Measurements from ENCODE around the gene MB21D2. TPM values are rescaled to one million over a fixed set of nuclear protein-coding genes. Genes with fewer than 3 reads are reported as not detected.
A peak's percentile ranks its signal among the peaks of the same experiment; 100 is the strongest.

MB21D2 gene
- total RNA-seq, 1 experiment from 2014 or later = 23.8 TPM

- no peak overlapping the region for H3K4me3 ChIP-seq
- H3K36me3 ChIP-seq = no peaks in the 10 kb centered on the region
- no peak for DNase-seq
- H3K9me3 ChIP-seq = no peaks in the 10 kb centered on the region
- no peaks in the 10 kb centered on the region for H3K27me3 ChIP-seq
Observed at GRCh38 chr3:192884777-192885773, 32.6 kb downstream of the MB21D2 start.

- Histone ChIP-seq H3K4me3 (no peak overlapping the region), H3K36me3 (no peaks in the 10 kb centered on the region)
- no peak for DNase-seq
Observed at GRCh38 chr3:192883512-192883911, 34.1 kb downstream of the MB21D2 start.

GRCh38 chr3:192881159-192881786 is 36.4 kb downstream of the MB21D2 start:
- Histone ChIP-seq H3K27me3 (no peaks in the 10 kb centered on the region), H3K36me3 (peaks cover 6% of the 10 kb centered on the region; the same call in 1 of the 2 replicates), H3K4me3 (no peak overlapping the region), H3K9me3 (no peaks in the 10 kb centered on the region)
- DNase-seq = no peak

More at GRCh38 chr3:192883512-192883911, 34.1 kb downstream of the MB21D2 start:
- no peaks in the 10 kb centered on the region for H3K9me3 ChIP-seq
- no peaks in the 10 kb centered on the region for H3K27me3 ChIP-seq

GRCh38 chr3:192880313-192880712 is 37.3 kb downstream of the MB21D2 start:
- H3K36me3 ChIP-seq = peaks cover 6% of the 10 kb centered on the region; the same call in 1 of the 2 replicates
- no peak for DNase-seq
- no peaks in the 10 kb centered on the region for H3K9me3 ChIP-seq
- H3K4me3 ChIP-seq = no peak overlapping the region
- H3K27me3 ChIP-seq = no peaks in the 10 kb centered on the region

- no peaks in the 10 kb centered on the region for H3K9me3 ChIP-seq
- DNase-seq = peak; percentile 96
- H3K36me3 ChIP-seq = peaks cover 6% of the 10 kb centered on the region; the same call in 1 of the 2 replicates
- no peaks in the 10 kb centered on the region for H3K27me3 ChIP-seq
- no peak overlapping the region for H3K4me3 ChIP-seq
Observed at GRCh38 chr3:192879346-192880031, 38.2 kb downstream of the MB21D2 start.

GRCh38 chr3:192875971-192876565 is 41.6 kb downstream of the MB21D2 start:
- Histone ChIP-seq H3K9me3 (no peaks in the 10 kb centered on the region), H3K4me3 (no peak overlapping the region), H3K27me3 (no peaks in the 10 kb centered on the region), H3K36me3 (peaks cover 6% of the 10 kb centered on the region; the same call in 1 of the 2 replicates)
- peak; percentile 85 for DNase-seq

- no peak for DNase-seq
- H3K4me3 ChIP-seq = no peak overlapping the region
- no peaks in the 10 kb centered on the region for H3K9me3 ChIP-seq
- no peaks in the 10 kb centered on the region for H3K36me3 ChIP-seq
- H3K27me3 ChIP-seq = no peaks in the 10 kb centered on the region
Observed at GRCh38 chr3:192870822-192871221, 46.8 kb downstream of the MB21D2 start.

- Histone ChIP-seq H3K9me3 (no peaks in the 10 kb centered on the region), H3K4me3 (no peak overlapping the region), H3K27me3 (no peaks in the 10 kb centered on the region), H3K36me3 (0 out of 2 replicates have a peak, but pooled peaks cover 3% of the 10 kb centered on the region)
- DNase-seq = peak; percentile 66
Observed at GRCh38 chr3:192869131-192870031, 48.3 kb downstream of the MB21D2 start.

GRCh38 chr3:192867645-192868044 is 50.0 kb downstream of the MB21D2 start:
- 0 out of 2 replicates have a peak, but pooled peaks cover 2% of the 10 kb centered on the region for H3K9me3 ChIP-seq
- H3K36me3 ChIP-seq = peaks cover 3% of the 10 kb centered on the region; the same call in 1 of the 2 replicates
- H3K4me3 ChIP-seq = no peak overlapping the region
- no peak for DNase-seq
- H3K27me3 ChIP-seq = no peaks in the 10 kb centered on the region

- H3K27me3 ChIP-seq = no peaks in the 10 kb centered on the region
- H3K9me3 ChIP-seq = 0 out of 2 replicates have a peak, but pooled peaks cover 2% of the 10 kb centered on the region
- DNase-seq = no peak
- peaks cover 3% of the 10 kb centered on the region; the same call in 1 of the 2 replicates for H3K36me3 ChIP-seq
- no peak overlapping the region for H3K4me3 ChIP-seq
Observed at GRCh38 chr3:192866804-192867203, 50.9 kb downstream of the MB21D2 start.

GRCh38 chr3:192864941-192865340 is 52.7 kb downstream of the MB21D2 start:
- H3K4me3 ChIP-seq = no peak overlapping the region
- no peak for DNase-seq
- H3K27me3 ChIP-seq = no peaks in the 10 kb centered on the region
- H3K9me3 ChIP-seq = 0 out of 2 replicates have a peak, but pooled peaks cover 2% of the 10 kb centered on the region
- peaks cover 3% of the 10 kb centered on the region; the same call in 1 of the 2 replicates for H3K36me3 ChIP-seq

- 0 out of 2 replicates have a peak, but pooled peaks cover 2% of the 10 kb centered on the region for H3K9me3 ChIP-seq
- no peak for DNase-seq
- no peak overlapping the region for H3K4me3 ChIP-seq
- peaks cover 3% of the 10 kb centered on the region; the same call in 1 of the 2 replicates for H3K36me3 ChIP-seq
- H3K27me3 ChIP-seq = no peaks in the 10 kb centered on the region
Observed at GRCh38 chr3:192863091-192863420, 54.6 kb downstream of the MB21D2 start.

- 0 out of 2 replicates have a peak, but pooled peaks cover 2% of the 10 kb centered on the region for H3K9me3 ChIP-seq
- H3K4me3 ChIP-seq = no peak overlapping the region
- no peaks in the 10 kb centered on the region for H3K27me3 ChIP-seq
- H3K36me3 ChIP-seq = peaks cover 3% of the 10 kb centered on the region; the same call in 1 of the 2 replicates
- no peak for DNase-seq
Observed at GRCh38 chr3:192862408-192863090, 55.1 kb downstream of the MB21D2 start.

GRCh38 chr3:192861972-192862371 is 55.7 kb downstream of the MB21D2 start:
- H3K4me3 ChIP-seq = no peak overlapping the region
- no peaks in the 10 kb centered on the region for H3K27me3 ChIP-seq
- no peak for DNase-seq
- peaks cover 3% of the 10 kb centered on the region; the same call in 1 of the 2 replicates for H3K36me3 ChIP-seq
- 0 out of 2 replicates have a peak, but pooled peaks cover 2% of the 10 kb centered on the region for H3K9me3 ChIP-seq

GRCh38 chr3:192860454-192860853 is 57.2 kb downstream of the MB21D2 start:
- Histone ChIP-seq H3K36me3 (peaks cover 3% of the 10 kb centered on the region; the same call in 1 of the 2 replicates), H3K4me3 (no peak overlapping the region), H3K9me3 (0 out of 2 replicates have a peak, but pooled peaks cover 2% of the 10 kb centered on the region), H3K27me3 (no peaks in the 10 kb centered on the region)
- no peak for DNase-seq
